SK-N-MC (cell line): ENCODE data around the gene SLC6A19.

Source experiments
- DNase-seq: peaks from one replicate; pipeline ENCODE4 v3.0.0-alpha.2; 2011; ENCODE audit warnings: low read depth, low spot score
- H3K27ac ChIP-seq: fragments of 200-600 bp; sonication (generic); 2 replicates; pipeline ENCODE4 v1.5.1; 2016; ENCODE audit warnings: mixed run types
- H3K36me3 ChIP-seq: fragments of 200-600 bp; sonication (generic); 2 replicates; pipeline ENCODE4 v1.6.1; 2017; ENCODE audit warnings: antibody characterized with exemption, low read length, mixed read lengths; ENCODE audit not compliant: insufficient read depth
- H3K4me3 ChIP-seq: fragments of 200-600 bp; sonication (generic); 2 replicates; pipeline ENCODE4 v1.5.1; 2016
- H3K9ac ChIP-seq: fragments of 200-600 bp; sonication (generic); 2 replicates; pipeline ENCODE4 v1.8.0; 2017; ENCODE audit warnings: mixed run types, mixed read lengths; ENCODE audit not compliant: insufficient read length
- H3K9me3 ChIP-seq: fragments of 200-600 bp; sonication (generic); 2 replicates; pipeline ENCODE4 v1.6.1; 2017; ENCODE audit warnings: low read depth, mild to moderate bottlenecking, antibody characterized with exemption, low read length, moderate library complexity, mixed read lengths
- EZH2 ChIP-seq: fragments of 200-600 bp; sonication (generic); IDR thresholded peaks from one replicate; pipeline ENCODE4 v1.6.1; 2017; ENCODE audit warnings: antibody characterized with exemption
- FOXP2 ChIP-seq: optimal IDR thresholded peaks from 2 replicates; pipeline ENCODE3; 2011; ENCODE audit warnings: mild to moderate bottlenecking, moderate library complexity; ENCODE audit not compliant: insufficient read depth; ENCODE audit errors: extremely low read length, control extremely low read depth
- POLR2AphosphoS5 ChIP-seq: IDR thresholded peaks from 2 replicates; pipeline ENCODE4 v1.6.1; 2012; ENCODE audit warnings: mild to moderate bottlenecking, low read depth, low read length, borderline replicate concordance

The SLC6A19 gene

DNA sequence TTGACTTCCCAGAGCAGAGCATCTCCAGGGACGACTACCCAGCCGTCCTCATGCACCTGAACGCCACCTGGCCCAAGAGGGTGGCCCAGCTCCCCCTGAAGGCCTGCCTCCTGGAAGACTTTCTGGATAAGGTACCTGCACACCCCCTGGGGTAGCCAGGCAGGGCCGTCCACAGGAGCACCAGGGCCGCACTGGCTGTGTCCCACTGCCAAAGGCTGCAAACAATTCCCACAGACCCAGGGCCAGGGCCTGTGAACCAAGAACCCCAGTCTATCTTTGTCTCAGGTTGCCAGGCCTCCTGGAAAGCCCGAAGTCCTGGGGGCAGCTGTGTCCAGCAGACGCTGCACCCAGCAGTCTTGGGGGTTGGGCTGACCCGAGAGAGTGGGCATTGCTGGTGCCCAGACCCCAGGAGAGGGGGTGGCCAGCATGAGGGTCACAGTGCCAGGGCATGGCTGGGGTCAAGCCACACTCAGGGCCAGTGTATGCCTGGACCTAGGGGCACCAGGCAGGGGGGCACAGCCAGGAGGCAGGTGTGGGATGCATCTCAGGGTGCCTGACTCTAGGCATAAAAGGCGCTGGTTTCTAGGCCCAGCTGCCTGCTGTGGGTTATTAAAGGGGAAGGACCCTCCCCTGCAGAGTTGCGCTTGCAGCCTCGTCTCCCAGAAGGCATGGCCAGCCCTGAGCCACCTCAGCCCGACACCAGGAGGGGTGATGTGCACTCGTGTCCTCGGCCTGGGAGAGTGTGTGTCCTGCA is 41.5 kb downstream of the SLC6A19 start:
- no peaks in the 10 kb centered on the region for H3K36me3 ChIP-seq
- H3K9me3 ChIP-seq, result no peaks in the 10 kb centered on the region
- TF ChIP-seq POLR2AphosphoS5, result no peak
- TF ChIP-seq FOXP2, result no peak
- no peak for TF ChIP-seq EZH2
- DNase-seq, result no peak
- no peak overlapping the region for H3K9ac ChIP-seq
- H3K4me3 ChIP-seq, result no peak overlapping the region
- H3K27ac ChIP-seq, result no peak overlapping the region

DNA sequence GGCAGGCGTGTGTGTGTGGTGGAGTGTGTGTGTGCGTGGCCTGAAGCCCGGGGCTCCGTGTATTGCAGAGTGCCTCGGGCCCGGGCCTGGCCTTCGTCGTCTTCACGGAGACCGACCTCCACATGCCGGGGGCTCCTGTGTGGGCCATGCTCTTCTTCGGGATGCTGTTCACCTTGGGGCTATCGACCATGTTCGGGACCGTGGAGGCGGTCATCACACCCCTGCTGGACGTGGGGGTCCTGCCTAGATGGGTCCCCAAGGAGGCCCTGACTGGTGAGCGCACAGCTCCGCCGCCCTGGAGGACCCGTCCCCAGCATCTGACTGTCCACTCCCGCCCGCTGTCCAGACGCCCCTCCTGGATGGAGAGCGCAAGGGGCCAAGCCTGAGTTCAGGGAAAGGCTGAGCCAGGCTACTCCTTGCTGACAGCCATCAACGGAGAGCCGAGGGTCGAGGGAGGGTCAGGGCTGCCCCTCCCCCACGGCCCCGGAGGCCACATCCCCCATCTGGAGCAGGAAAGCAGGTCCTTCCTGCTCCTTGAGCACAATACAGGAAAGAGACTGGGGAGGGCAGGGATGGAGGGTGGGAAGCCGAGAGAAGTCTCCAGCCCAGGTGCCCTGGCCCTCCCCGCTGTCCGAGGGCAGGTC is 42.2 kb downstream of the SLC6A19 start:
- Histone ChIP-seq H3K36me3 (no peaks in the 10 kb centered on the region), H3K9ac (no peak overlapping the region), H3K27ac (no peak overlapping the region), H3K4me3 (no peak overlapping the region), H3K9me3 (no peaks in the 10 kb centered on the region)
- TF ChIP-seq POLR2AphosphoS5, result no peak
- no peak for TF ChIP-seq EZH2
- TF ChIP-seq FOXP2, result no peak
- no peak for DNase-seq

DNA sequence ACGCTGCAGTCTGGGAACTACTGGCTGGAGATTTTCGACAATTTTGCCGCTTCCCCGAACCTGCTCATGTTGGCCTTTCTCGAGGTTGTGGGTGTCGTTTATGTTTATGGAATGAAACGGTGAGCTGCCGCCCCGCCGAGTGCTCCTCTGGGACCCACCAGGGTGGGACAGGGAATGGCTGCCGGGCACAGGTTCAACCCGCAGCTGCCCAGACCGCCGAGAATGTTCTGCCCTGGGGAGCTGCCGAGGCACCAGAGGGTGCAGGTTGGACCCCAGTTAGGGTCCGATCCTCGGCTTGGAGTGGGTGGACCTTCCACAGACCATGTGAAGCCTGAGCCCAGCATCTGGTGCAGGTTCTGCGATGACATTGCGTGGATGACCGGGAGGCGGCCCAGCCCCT is 42.9 kb downstream of the SLC6A19 start:
- no peak for DNase-seq
- H3K9me3 ChIP-seq, result no peaks in the 10 kb centered on the region
- no peaks in the 10 kb centered on the region for H3K36me3 ChIP-seq
- H3K9ac ChIP-seq, result no peak overlapping the region
- H3K4me3 ChIP-seq, result no peak overlapping the region
- TF ChIP-seq FOXP2 (no peak), EZH2 (no peak), POLR2AphosphoS5 (no peak)
- H3K27ac ChIP-seq, result no peak overlapping the region

DNA sequence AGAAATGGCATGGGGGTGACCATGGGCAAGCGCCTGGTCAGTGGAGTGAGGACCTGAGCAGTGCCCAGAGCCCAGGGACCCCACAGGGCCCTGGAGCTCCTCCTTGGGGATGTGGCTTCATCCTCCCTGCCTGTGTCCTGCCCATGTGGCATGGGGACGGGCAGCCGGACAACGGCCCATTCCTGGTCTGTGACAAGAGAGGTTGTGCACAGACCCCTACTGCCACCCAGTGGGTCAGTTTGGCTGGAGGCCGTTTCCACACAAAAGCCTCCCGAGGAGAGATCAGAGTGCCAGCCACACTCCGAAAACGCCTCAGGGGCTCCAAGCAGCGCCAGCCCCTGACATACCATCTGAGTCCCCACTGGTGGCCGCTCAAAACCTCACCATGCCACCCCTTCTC is 43.6 kb downstream of the SLC6A19 start:
- no peaks in the 10 kb centered on the region for H3K36me3 ChIP-seq
- no peak overlapping the region for H3K4me3 ChIP-seq
- TF ChIP-seq POLR2AphosphoS5 (no peak), FOXP2 (no peak), EZH2 (no peak)
- no peaks in the 10 kb centered on the region for H3K9me3 ChIP-seq
- no peak overlapping the region for H3K27ac ChIP-seq
- no peak overlapping the region for H3K9ac ChIP-seq
- no peak for DNase-seq

DNA sequence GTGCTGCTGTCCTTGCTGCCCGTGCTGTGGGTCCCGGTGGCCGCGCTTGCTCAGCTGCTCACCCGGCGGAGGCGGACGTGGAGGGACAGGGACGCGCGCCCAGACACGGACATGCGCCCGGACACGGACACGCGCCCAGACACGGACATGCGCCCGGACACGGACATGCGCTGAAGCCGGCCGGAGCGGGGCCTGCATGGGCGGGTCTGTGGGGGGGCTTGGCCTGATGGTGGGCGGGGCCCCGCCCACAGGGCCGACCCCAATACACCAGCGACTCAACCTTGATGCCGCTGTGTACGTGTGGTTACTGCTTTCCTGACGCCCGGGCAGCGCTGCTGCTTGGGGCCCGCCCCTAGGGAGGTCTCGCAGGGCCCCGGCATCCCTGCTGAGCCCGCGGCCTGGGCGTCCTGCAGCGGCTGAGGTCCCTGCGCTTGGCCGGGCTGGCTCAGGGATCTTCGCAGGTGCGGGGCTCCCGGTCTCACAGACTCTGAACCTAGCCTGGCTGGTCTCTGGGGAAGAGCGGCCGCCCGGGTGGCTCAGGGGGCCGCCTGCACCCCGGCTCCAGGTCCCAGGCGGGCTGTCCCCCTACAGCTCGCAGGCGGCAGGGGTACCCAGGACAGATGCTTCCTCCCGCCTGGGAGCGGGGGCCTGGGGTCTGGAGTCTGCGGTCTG is 44.6 kb downstream of the SLC6A19 start:
- no peaks in the 10 kb centered on the region for H3K36me3 ChIP-seq
- no peak overlapping the region for H3K27ac ChIP-seq
- no peaks in the 10 kb centered on the region for H3K9me3 ChIP-seq
- no peak overlapping the region for H3K4me3 ChIP-seq
- DNase-seq, result no peak
- H3K9ac ChIP-seq, result no peak overlapping the region
- TF ChIP-seq EZH2 (no peak), FOXP2 (no peak), POLR2AphosphoS5 (no peak)

DNA sequence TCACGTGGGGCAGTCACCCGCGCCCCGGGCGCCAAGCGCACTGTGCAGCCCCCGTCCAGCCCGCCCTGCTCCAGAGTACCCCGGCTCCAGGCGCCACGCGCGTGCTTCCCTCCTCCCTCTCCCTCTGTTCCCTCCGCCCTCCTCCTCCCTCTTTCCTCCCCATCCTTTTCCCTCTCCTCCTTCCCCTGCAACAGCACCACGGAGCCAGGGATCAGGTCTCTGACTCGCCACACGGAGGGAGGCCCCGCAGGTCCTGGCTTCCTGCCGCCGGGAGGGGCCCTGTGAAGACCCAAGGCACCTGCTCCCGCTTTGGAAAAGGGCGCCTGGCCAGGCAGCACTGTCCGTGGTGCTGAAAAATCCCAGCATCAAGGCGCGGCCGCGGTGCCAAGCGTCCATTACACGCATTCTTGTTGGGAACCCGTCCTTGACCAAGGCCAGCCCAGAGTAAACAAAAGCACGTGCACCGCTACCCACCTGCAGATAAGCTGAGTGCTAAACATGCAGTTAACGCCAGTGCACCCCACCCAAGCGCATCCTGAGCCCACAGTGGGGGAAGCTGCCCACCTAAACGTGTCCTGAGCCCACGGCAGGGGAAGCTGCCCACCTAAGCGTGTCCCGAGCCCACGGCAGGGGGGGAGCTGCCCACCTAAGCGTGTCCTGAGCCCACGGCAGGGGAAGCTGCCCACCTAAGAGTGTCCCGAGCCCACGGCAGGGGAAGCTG is 45.5 kb downstream of the SLC6A19 start:
- no peak for DNase-seq
- no peaks in the 10 kb centered on the region for H3K9me3 ChIP-seq
- TF ChIP-seq POLR2AphosphoS5 (no peak), EZH2 (no peak), FOXP2 (no peak)

DNA sequence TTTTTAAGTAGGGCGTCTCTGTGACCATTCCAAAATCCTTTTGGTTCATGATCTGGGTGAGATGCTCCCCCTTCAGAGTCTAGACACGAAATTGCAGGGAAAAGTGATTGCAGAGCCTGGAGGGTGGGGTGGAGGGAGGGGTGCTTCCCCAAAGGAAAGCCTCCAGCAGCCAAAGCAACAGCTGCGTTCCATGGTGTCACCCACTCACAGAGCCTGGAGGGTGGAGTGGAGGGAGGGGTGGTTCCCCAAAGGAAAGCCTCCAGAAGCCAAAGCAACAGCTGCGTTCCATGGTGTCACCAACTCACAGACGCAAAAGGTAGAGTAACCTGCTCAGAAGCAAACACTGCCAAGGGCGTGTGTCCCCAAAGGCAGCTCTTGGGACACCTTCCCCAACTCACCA is 46.4 kb downstream of the SLC6A19 start:
- H3K4me3 ChIP-seq, result no peak overlapping the region
- H3K9ac ChIP-seq, result no peak overlapping the region

More for the DNA sequence above, 45.5 kb downstream of the SLC6A19 start:
- no peak overlapping the region for H3K27ac ChIP-seq
- H3K36me3 ChIP-seq, result no peaks in the 10 kb centered on the region
- no peak overlapping the region for H3K9ac ChIP-seq
- H3K4me3 ChIP-seq, result no peak overlapping the region

More for the DNA sequence above, 46.4 kb downstream of the SLC6A19 start:
- no peak for TF ChIP-seq EZH2
- TF ChIP-seq POLR2AphosphoS5, result no peak
- no peak for TF ChIP-seq FOXP2
- H3K36me3 ChIP-seq, result no peaks in the 10 kb centered on the region
- no peaks in the 10 kb centered on the region for H3K9me3 ChIP-seq
- DNase-seq, result no peak
- no peak overlapping the region for H3K27ac ChIP-seq
